GF-D8 (cell line): ENCODE data around the gene SLC44A3.

Experiments
- DNase-seq: peaks from one replicate; lab custom pipeline; 2025; lab: John Stamatoyannopoulos, UW

The SLC44A3 gene

GRCh38 chr1:94907136-94907535 lies 87.0 kb downstream of the SLC44A3 start:
- no peak for DNase-seq

- DNase-seq, result no peak
Measured at GRCh38 chr1:94908190-94908589, 88.0 kb downstream of the SLC44A3 start.

- no peak for DNase-seq
Measured at GRCh38 chr1:94908965-94909364, 88.8 kb downstream of the SLC44A3 start.

GRCh38 chr1:94909486-94909885 lies 89.3 kb downstream of the SLC44A3 start:
- no peak for DNase-seq

- DNase-seq, result no peak
Measured at GRCh38 chr1:94912263-94913184, 92.4 kb downstream of the SLC44A3 start.

GRCh38 chr1:94917251-94917650 lies 97.1 kb downstream of the SLC44A3 start:
- no peak for DNase-seq

GRCh38 chr1:94919241-94920030 lies 99.3 kb downstream of the SLC44A3 start:
- DNase-seq, result no peak

- DNase-seq, result no peak
Measured at GRCh38 chr1:94920061-94920460, 99.9 kb downstream of the SLC44A3 start.

GRCh38 chr1:94921977-94922376 lies 101.8 kb downstream of the SLC44A3 start:
- DNase-seq, result no peak

GRCh38 chr1:94922761-94923331 lies 102.7 kb downstream of the SLC44A3 start:
- no peak for DNase-seq

GRCh38 chr1:94925004-94925403 lies 104.8 kb downstream of the SLC44A3 start:
- DNase-seq, result no peak

GRCh38 chr1:94925561-94926125 lies 105.5 kb downstream of the SLC44A3 start:
- DNase-seq, result no peak

GRCh38 chr1:94926126-94926914 lies 106.2 kb downstream of the SLC44A3 start:
- DNase-seq, result no peak

GRCh38 chr1:94926915-94927404 lies 106.8 kb downstream of the SLC44A3 start, which contains the start of gene CNN3:
Gene CNN3 (minus strand): TSS chr1:94927110. CDS start chr1:94926894, 216 bp downstream.
- no peak for DNase-seq

- no peak for DNase-seq
Measured at GRCh38 chr1:94927405-94928175, 107.4 kb downstream of the SLC44A3 start.

- DNase-seq, result no peak
Measured at GRCh38 chr1:94928293-94928939, 108.3 kb downstream of the SLC44A3 start.

GRCh38 chr1:94929351-94930217 lies 109.4 kb downstream of the SLC44A3 start:
- DNase-seq, result no peak

GRCh38 chr1:94931254-94931841 lies 111.2 kb downstream of the SLC44A3 start:
- DNase-seq, result no peak
